NCI-H2029 treated with DMSO at 0.1 percent for 48 hours (cell line): ENCODE results near the gene HRH3.

Source experiments
- DNase-seq: peaks from one replicate; lab custom pipeline; 2025; lab: John Stamatoyannopoulos, UW

Gene HRH3

GRCh38 chr20:62243906-62244515 is 23.9 kb upstream of the HRH3 start:
- DNase-seq = no peak

GRCh38 chr20:62243106-62243505 is 23.0 kb upstream of the HRH3 start:
- DNase-seq = no peak

GRCh38 chr20:62242176-62242575 is 22.1 kb upstream of the HRH3 start:
- no peak for DNase-seq

GRCh38 chr20:62241506-62241905 is 21.4 kb upstream of the HRH3 start:
- DNase-seq = no peak

DNA sequence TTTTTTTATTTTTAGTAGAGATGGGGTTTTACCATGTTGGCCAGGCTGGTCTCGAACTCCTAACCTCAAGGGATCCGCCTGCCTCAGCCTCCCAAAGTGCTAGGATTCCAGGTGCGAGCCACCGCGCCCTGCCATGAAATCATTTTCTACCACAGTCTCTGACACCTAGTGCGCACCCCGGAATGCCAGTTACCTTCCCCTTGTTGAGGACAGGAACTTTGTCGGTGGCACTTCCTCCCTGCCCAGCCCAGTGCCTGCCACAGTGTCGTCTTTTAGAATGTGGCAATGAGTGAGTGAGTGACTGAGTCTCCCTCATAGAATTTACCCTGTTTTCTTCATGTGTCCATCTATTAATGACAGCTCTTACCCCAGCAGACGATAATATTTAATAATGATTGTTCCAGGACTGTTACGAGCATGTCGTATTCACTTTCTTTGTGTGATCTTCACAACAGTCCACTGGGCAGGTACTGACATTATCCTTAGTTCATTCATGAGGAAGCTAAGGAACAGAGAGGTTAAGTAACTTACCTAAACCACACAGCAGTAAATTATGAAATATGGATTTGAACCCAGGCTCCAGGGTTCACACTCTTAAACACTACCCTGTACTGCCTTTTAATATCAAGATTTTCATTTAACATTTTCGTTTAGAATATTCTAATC is 20.1 kb upstream of the HRH3 start:
- no peak for DNase-seq

- DNase-seq = no peak
Observed at GRCh38 chr20:62239278-62239879, 19.3 kb upstream of the HRH3 start.

DNA sequence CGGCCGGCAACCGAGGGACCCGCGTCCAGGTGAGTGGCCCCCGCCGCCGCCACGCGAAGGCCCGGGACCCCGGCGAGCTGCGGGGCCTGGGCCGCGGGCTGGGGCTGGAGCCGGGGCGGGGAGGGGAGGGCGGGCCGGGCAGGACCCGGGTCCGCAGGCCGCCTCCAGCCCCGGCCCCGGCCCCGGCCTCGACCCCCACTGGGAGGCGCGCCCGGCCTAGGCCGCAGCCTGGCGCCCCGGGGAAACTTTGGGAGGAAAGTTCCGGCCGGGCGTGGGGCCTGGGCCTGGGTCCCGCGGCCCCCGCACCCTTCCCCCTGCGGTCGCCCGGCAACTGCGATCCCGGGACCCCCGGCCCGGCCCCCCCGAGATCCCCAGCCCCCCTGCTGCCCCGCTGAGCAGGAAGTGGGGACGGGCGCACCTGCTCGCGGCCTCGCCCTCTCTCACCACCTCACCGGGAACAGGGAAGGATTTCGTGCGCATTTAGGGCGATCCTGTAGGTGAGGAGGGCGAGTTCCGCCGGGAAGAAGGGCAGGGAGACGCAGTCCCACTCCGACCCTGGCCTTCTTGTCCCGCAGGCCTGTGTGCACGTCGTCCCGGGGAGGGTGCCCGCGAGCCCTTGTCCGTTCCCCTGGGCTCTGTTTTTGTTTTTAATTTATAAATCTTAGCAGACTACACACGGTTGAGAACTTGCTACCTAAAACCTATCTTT is 18.6 kb upstream of the HRH3 start:
- DNase-seq = no peak

- peak; percentile 95 for DNase-seq
Observed at GRCh38 chr20:62237801-62238568, 17.9 kb upstream of the HRH3 start, which contains the start of gene OSBPL2. Gene OSBPL2 (plus strand): TSS chr20:62238521. CDS start chr20:62256185, 17,664 bp downstream.

GRCh38 chr20:62237514-62237800 is 17.4 kb upstream of the HRH3 start:
- DNase-seq = no peak

DNA sequence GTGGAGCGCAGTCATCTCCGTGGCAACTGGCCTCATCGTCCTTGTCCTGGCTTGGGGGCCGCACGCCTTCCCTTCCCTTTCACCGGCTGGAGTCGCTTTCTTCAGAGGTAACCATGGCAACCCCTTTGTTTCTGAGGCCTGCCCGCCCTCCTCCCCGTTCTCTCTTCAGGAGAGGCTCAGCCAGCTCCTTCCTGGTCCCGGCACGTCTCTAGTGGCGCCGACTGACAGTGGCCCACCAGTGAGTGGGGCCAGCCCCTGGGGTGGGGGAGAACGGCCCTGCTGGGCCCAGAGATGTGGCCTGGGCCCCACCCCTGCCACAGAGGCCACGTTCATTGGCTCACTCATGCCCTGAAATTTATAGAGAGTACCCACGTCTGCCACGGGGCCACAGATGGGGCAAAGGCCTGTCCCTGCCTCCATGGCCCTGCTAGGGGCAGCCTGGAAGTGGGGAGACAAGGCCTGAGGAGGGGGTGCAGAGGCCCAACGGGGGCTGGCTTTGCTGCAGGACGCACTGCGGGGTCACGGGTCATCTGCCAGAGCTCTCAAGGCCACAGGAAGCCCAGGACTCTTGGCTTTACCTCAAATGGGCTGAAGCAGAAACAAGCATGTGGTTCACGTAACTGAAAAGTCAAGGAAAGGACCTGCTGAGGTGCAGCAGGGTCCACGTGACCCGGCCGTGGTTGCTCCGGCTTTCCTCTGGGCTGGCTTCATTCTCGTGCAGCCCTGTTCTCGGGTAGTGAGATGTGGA is 16.9 kb upstream of the HRH3 start:
- no peak for DNase-seq

GRCh38 chr20:62236200-62236599 is 16.1 kb upstream of the HRH3 start:
- no peak for DNase-seq

DNA sequence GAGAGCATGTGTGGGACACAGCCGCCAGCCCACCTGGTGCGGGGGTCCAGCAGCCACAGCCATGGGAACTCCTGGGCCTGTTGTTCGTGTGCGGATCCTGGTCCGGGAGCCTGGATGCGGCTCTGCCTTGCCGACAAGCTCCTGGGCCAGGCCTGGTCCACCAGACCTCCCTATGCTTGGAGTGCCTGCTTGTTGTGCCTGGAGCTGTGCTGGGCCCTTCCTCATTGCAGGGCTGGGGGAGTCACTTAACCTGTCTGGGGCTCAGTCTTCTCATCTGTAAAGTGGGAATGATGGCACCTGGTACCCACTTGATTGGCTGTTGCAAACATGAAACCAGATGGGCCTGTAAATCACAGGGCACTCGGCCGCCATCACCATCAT is 15.7 kb upstream of the HRH3 start:
- no peak for DNase-seq

DNA sequence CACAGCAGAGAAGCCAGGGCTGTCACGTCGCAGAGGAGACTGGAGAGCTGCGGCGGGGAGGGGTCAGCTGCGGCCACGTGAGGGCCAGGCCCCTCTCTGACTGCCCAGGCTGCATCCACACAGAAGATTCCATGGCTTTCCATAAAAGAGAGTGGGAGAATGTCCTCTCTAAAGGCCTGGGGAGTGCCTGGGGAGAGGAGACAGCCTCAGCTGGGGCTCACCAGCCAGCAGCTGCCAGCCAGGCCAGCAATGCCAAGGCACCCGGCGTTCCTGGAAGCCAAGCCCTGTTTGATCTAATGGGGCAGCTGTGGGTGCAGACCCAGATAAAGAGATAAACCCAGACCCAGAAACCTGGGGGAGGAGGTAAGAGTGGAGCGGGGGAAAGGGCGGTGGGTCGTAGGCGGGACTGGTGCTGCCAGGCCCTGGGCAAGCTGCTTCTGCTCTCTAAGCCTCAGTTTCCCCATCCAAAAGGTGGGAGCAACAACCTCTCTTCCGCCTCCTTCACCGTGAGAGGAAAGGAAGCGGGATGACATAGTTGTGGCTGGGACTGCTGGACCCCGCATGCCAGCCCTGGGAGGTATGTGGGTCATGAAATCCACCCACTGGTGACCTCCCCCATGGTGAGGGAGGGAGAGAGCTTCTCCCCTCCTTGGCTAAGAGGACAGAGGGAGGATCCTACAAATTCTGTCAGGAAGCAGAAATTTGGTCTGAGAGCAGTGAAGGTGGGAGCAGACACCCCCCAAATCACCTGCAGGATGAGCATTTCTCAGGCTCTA is 15.1 kb upstream of the HRH3 start:
- DNase-seq = no peak

DNA sequence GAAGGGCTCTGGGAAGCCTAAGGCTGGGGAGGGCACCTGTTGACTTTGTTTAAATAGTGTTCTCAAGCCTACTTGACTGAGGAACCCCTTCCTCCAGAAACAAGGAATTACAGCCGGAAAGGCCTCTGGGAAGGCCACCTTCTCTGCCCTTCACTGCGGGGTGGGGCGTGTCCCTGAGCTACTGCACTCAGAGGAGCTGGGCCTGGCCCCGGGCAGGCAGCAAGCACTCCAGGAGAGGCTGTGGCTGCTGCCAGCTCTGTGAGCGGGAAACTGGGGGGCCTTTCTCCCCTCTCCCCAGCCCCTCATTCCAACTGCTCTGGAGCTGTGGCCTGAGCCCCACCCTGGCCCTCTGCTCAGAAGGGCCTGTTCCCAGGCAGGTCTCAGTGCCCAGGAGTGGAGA is 14.3 kb upstream of the HRH3 start:
- DNase-seq = no peak

DNA sequence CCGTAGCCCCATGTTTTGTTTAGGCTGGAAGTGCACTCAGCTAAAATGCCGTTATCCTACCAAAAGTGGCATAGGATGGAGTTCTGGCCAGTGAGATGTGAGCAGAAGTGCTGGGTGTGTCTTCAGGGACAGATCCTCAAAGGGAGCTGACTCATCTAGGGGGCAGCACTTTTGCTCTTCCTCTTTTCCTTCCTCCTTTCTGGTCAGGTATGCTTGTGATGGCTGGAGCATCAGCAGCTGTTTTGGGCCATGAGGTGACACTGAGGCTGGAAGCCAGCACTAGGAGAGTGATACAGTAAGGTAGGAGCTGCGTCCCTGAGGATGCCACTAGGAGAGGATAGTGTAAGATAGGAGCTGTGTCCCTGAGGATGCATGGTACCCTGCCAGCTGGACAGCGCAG is 13.6 kb upstream of the HRH3 start:
- no peak for DNase-seq

DNA sequence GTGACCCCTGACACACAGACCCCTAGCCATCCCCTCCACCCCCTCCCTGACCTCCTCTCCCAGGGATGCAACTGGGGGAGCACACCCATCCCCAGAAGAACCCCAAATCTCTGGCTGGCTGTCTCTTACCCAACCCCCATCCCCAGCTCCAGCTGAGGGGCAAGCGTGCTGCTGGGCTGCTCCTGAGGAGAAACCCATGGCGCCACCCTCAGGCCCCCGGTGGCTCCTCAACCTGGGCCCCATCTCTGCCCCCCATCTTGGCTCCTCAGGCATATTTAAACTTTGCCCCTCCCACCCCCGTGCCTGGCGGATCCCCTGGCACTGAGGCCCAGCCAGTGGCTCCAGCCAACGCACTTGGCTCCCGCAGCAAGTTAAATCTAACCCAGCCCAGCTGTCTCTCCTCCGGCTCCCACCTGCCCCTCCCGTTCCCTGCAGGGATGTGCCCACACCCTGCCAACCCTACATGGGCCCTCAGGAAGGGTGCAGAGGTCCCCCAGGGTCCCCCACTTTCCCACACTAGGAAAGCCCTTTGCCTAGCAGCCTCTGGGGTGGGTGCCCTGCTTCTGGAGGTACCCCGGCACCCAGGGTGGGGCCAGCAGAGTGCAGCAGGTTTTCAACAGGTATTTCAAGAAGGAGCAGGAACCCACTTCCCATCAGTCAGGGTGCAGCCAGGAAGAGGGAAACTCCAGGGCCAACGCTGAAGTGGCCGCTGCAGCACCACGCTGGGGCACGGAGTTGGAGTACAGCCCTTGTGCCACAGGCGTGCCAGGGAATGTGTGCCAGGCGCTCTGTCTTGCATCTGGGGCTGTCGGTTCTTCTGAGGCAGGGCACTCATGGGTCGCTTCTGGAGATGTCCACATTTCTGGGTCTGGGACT is 12.9 kb upstream of the HRH3 start:
- no peak for DNase-seq

DNA sequence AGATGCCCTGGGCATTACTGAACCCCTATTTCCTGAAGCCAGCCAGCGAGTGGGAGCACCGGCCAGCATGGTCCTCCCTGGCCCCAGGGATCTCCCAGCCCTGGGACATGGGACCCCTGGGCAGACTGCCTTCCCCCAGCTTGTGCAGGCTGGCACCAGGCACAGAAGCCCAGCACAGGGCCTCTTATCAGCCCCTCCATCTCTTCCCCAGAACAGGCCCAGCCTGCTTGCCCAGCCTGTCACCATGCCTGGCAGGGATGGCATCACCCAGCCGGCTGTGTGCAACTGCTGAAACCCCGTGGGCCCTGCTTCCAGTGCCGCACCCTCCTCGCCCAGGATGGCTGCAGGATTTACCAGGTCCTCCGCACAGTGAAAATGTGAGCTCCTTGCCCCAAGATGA is 12.1 kb upstream of the HRH3 start:
- no peak for DNase-seq

- DNase-seq = no peak
Observed at GRCh38 chr20:62231292-62231691, 11.2 kb upstream of the HRH3 start.

- DNase-seq = no peak
Observed at GRCh38 chr20:62230696-62231095, 10.6 kb upstream of the HRH3 start.

- DNase-seq = no peak
Observed at GRCh38 chr20:62230276-62230675, 10.2 kb upstream of the HRH3 start.
